Measurements from ENCODE around the gene UTP11.

DNA sequence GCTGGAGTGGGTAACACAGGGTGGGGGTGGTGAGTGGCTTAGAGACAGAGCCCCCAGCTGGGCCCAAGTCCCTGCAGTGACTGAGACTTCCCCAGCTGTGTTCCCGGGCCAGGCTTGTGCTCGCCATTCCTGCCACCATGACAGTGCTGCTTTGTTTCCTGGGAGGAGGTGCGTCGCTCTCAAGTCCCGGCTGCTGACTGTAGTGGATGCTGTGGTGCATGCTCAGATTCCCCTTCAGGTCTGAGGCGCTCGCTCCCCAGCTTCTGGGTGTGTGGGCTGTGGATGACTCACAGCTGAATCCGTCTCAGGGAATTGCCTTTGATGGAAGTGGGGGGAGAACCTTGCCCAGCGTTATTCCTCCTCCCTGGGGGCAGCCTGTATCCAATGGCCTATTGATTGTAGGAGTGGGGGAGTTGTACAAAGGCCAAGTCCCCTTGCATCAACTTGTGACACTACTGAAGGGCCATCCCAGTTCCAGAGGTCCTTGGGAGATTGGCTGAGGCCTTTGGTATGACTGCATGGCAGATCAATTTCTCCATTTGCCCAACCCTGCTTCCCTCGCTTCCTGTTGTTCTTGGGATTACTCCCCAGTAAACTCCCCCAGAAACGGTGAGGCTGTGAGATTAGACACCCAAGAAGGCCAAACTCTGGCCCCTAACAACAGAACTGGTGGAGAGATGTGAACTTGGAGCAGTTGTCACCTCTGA, 51.8 kb downstream of the UTP11 start:
- TF ChIP-seq, protein P1, sequence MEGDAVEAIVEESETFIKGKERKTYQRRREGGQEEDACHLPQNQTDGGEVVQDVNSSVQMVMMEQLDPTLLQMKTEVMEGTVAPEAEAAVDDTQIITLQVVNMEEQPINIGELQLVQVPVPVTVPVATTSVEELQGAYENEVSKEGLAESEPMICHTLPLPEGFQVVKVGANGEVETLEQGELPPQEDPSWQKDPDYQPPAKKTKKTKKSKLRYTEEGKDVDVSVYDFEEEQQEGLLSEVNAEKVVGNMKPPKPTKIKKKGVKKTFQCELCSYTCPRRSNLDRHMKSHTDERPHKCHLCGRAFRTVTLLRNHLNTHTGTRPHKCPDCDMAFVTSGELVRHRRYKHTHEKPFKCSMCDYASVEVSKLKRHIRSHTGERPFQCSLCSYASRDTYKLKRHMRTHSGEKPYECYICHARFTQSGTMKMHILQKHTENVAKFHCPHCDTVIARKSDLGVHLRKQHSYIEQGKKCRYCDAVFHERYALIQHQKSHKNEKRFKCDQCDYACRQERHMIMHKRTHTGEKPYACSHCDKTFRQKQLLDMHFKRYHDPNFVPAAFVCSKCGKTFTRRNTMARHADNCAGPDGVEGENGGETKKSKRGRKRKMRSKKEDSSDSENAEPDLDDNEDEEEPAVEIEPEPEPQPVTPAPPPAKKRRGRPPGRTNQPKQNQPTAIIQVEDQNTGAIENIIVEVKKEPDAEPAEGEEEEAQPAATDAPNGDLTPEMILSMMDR (IDR thresholded peaks at IDR 0.05): no peak
- no peak for TF ChIP-seq POLR2AphosphoS5 (IDR thresholded peaks at IDR 0.05)
